ENCODE results near the gene MCCD1. TPM values are rescaled to one million over a fixed set of nuclear protein-coding genes. Genes with fewer than 3 reads are reported as not detected.

MCCD1 gene
- total and polyA plus RNA-seq, 4 donors: not detected

GRCh38 chr6:31529329-31530150 is 778 bp downstream of the MCCD1 start:
- intact Hi-C loops (cut with DNase I): no loop called here
- WGBS, 2 donors: 40 to 45% methylated on average over 12 of the region's 12 CpGs
- H3K36me3 ChIP-seq (ENCODE audit: control insufficient read depth in 1 of 2, insufficient read depth in 2 of 2, low read length in 1 of 2): peaks cover 5 to 7% of the 10 kb centered on the region in 2 donors

GRCh38 chr6:31530659-31531058 is 1.9 kb downstream of the MCCD1 start:
- H3K4me3 ChIP-seq (ENCODE audit: low read length in 2 of 2): no peak overlapping the region
- peaks cover 9 to 12% of the 10 kb centered on the region in 2 donors for H3K36me3 ChIP-seq (ENCODE audit: control insufficient read depth in 1 of 2, insufficient read depth in 2 of 2, low read length in 1 of 2)
- WGBS, 2 donors: 62 to 66% methylated on average over 6 of the region's 6 CpGs
- no peak for ATAC-seq (ENCODE audit: low FRiP score)
- intact Hi-C loops (cut with DNase I): no loop called here
- DNase-seq: no peak
- no peaks in the 10 kb centered on the region for H3K9me3 ChIP-seq (ENCODE audit: control insufficient read depth, low read length)
- no peak overlapping the region for H3K27ac ChIP-seq (ENCODE audit: low read depth in 1 of 2, low read length in 2 of 2)
- H3K27me3 ChIP-seq (ENCODE audit: control insufficient read depth in 1 of 2, insufficient read depth in 2 of 2, low read length in 1 of 2): no peaks in the 10 kb centered on the region
- H3K4me1 ChIP-seq (ENCODE audit: control insufficient read depth in 1 of 2, insufficient read depth in 2 of 2, low read length in 2 of 2): no peaks in the 10 kb centered on the region

More at GRCh38 chr6:31529329-31530150, 778 bp downstream of the MCCD1 start:
- Histone ChIP-seq H3K9me3 (ENCODE audit: control insufficient read depth, low read length) (no peaks in the 10 kb centered on the region), H3K4me1 (ENCODE audit: control insufficient read depth in 1 of 2, insufficient read depth in 2 of 2, low read length in 2 of 2) (no peaks in the 10 kb centered on the region), H3K27me3 (ENCODE audit: control insufficient read depth in 1 of 2, insufficient read depth in 2 of 2, low read length in 1 of 2) (no peaks in the 10 kb centered on the region), H3K27ac (ENCODE audit: low read depth in 1 of 2, low read length in 2 of 2) (no peak overlapping the region), H3K4me3 (ENCODE audit: low read length in 2 of 2) (no peak overlapping the region)
- ATAC-seq (ENCODE audit: low FRiP score) (no peak), DNase-seq (no peak)

GRCh38 chr6:31531162-31531561 is 2.4 kb downstream of the MCCD1 start:
- 83 to 86% methylated on average over 7 of the region's 7 CpGs for WGBS, 2 donors

DNA sequence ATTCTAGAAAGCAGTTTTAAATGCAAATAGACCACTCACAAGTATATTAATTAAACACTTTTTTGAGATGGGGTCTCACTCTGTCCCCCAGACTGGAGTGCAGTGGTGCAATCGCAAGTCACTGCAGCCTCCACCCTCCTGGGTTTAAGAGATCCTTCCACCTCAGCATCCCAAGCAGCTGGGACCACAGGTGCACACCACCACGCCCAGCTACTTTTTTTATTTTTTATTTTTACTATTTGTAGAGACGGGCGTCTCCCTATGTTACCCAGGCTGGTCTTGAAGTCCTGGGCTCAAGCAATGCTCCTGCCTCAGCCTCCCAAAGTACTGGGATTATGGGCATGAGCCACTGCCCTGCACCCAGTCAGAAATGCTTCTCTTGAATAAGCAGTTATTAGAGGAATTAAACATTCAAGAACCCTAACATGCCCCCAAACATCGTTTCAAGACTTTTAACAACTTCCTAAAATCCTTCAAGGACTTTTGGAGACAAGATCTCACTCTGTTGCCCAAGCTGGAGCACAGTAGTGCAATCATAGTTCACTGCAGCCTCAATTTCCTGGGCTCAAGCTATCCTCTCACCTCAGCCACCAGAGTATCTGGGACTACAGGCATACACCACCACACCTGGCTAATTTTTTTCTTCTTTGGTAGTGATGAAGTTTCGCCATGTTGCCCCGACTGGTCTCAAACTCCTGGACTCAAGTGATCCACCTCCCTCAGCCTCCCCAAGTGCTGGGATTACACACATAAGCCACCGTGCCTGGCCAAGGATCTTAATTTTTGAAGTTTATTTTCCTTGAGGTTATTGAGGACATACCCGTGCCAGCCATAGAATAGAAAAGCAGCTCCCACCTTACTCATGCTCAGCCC is 3.2 kb downstream of the MCCD1 start:
- DNase-seq (no peak), ATAC-seq (ENCODE audit: low FRiP score) (no peak)
- 63 to 72% methylated on average over 8 to 9 of the region's 9 CpGs for WGBS, 2 donors
- Histone ChIP-seq H3K27ac (ENCODE audit: low read depth in 1 of 2, low read length in 2 of 2) (no peak overlapping the region), H3K4me3 (ENCODE audit: low read length in 2 of 2) (no peak overlapping the region), H3K4me1 (ENCODE audit: control insufficient read depth in 1 of 2, insufficient read depth in 2 of 2, low read length in 2 of 2) (no peaks in the 10 kb centered on the region), H3K36me3 (ENCODE audit: control insufficient read depth in 1 of 2, insufficient read depth in 2 of 2, low read length in 1 of 2) (peaks cover 9 to 21% of the 10 kb centered on the region in 2 donors), H3K27me3 (ENCODE audit: control insufficient read depth in 1 of 2, insufficient read depth in 2 of 2, low read length in 1 of 2) (no peaks in the 10 kb centered on the region), H3K9me3 (ENCODE audit: control insufficient read depth, low read length) (no peaks in the 10 kb centered on the region)
- intact Hi-C loops (cut with DNase I): no loop called here

More at GRCh38 chr6:31531162-31531561, 2.4 kb downstream of the MCCD1 start:
- DNase-seq: no peak
- Histone ChIP-seq H3K36me3 (ENCODE audit: control insufficient read depth in 1 of 2, insufficient read depth in 2 of 2, low read length in 1 of 2) (peaks cover 9 to 17% of the 10 kb centered on the region in 2 donors), H3K9me3 (ENCODE audit: control insufficient read depth, low read length) (no peaks in the 10 kb centered on the region), H3K4me1 (ENCODE audit: control insufficient read depth in 1 of 2, insufficient read depth in 2 of 2, low read length in 2 of 2) (no peaks in the 10 kb centered on the region), H3K27me3 (ENCODE audit: control insufficient read depth in 1 of 2, insufficient read depth in 2 of 2, low read length in 1 of 2) (no peaks in the 10 kb centered on the region), H3K4me3 (ENCODE audit: low read length in 2 of 2) (no peak overlapping the region), H3K27ac (ENCODE audit: low read depth in 1 of 2, low read length in 2 of 2) (no peak overlapping the region)
- no peak for ATAC-seq (ENCODE audit: low FRiP score)
- intact Hi-C loops (cut with DNase I): no loop called here

DNA sequence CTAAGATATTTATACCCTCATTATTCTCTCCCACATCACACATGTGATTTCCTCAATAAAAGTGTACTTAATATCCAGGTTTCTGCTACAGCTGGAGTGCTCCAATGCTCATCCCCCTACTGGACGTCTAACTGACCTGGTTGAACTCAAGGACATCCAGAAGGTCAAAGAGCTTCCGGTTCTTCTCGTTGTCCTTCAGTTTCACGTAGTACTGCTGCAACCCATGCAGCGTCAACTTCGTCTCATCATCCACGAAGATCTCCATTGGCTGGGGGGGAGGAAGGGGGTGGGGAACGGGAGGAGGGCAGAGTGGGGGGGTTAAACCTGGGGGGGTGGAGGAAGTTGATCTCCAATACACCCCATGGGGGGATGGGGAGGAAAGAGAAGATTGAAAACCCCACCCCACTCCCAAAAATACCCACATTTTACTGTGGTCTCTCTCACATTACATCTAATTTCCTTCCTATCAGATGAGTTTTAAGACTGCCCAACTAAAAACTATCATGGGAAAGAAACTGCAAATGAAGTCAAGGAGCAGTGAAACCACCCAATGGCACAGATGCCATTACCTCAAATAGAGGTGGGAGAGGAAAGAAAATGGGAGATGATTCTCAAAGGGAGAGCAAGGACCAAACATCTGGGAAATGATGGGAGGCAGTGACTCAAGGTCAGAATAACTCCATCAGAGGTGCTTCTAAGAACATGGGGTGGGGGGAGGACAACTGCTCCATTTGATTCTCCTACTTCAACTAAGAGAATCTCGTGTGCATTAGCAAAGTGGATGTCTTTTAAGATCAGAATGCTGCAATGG is 4.1 kb downstream of the MCCD1 start:
- no peak overlapping the region for H3K4me3 ChIP-seq (ENCODE audit: low read length in 2 of 2)
- H3K27me3 ChIP-seq (ENCODE audit: control insufficient read depth in 1 of 2, insufficient read depth in 2 of 2, low read length in 1 of 2): no peaks in the 10 kb centered on the region
- ATAC-seq (ENCODE audit: low FRiP score) (no peak), DNase-seq (no peak)
- H3K36me3 ChIP-seq (ENCODE audit: control insufficient read depth in 1 of 2, insufficient read depth in 2 of 2, low read length in 1 of 2): peaks cover 9 to 21% of the 10 kb centered on the region in 2 donors
- H3K4me1 ChIP-seq (ENCODE audit: control insufficient read depth in 1 of 2, insufficient read depth in 2 of 2, low read length in 2 of 2): no peaks in the 10 kb centered on the region
- WGBS, 2 donors: 58 to 65% methylated on average over 9 of the region's 9 CpGs
- no peaks in the 10 kb centered on the region for H3K9me3 ChIP-seq (ENCODE audit: control insufficient read depth, low read length)
- intact Hi-C loops (cut with DNase I): no loop called here
- no peak overlapping the region for H3K27ac ChIP-seq (ENCODE audit: low read depth in 1 of 2, low read length in 2 of 2)

GRCh38 chr6:31533455-31533841 is 4.7 kb downstream of the MCCD1 start:
- Histone ChIP-seq H3K36me3 (ENCODE audit: control insufficient read depth in 1 of 2, insufficient read depth in 2 of 2, low read length in 1 of 2) (peaks cover 11 to 22% of the 10 kb centered on the region in 2 donors), H3K4me1 (ENCODE audit: control insufficient read depth in 1 of 2, insufficient read depth in 2 of 2, low read length in 2 of 2) (no peaks in the 10 kb centered on the region), H3K4me3 (ENCODE audit: low read length in 2 of 2) (no peak overlapping the region), H3K27ac (ENCODE audit: low read depth in 1 of 2, low read length in 2 of 2) (no peak overlapping the region), H3K9me3 (ENCODE audit: control insufficient read depth, low read length) (no peaks in the 10 kb centered on the region), H3K27me3 (ENCODE audit: control insufficient read depth in 1 of 2, insufficient read depth in 2 of 2, low read length in 1 of 2) (no peaks in the 10 kb centered on the region)
- intact Hi-C loops (cut with DNase I): no loop called here
- ATAC-seq (ENCODE audit: low FRiP score) (no peak), DNase-seq (no peak)
- 78 to 92% methylated on average over 1 of the region's 1 CpG for WGBS, 2 donors

- peaks cover 13 to 28% of the 10 kb centered on the region in 2 donors for H3K36me3 ChIP-seq (ENCODE audit: control insufficient read depth in 1 of 2, insufficient read depth in 2 of 2, low read length in 1 of 2)
These were observed 5.2 kb downstream of the MCCD1 start for GRCh38 chr6:31534011-31534410.

DNA sequence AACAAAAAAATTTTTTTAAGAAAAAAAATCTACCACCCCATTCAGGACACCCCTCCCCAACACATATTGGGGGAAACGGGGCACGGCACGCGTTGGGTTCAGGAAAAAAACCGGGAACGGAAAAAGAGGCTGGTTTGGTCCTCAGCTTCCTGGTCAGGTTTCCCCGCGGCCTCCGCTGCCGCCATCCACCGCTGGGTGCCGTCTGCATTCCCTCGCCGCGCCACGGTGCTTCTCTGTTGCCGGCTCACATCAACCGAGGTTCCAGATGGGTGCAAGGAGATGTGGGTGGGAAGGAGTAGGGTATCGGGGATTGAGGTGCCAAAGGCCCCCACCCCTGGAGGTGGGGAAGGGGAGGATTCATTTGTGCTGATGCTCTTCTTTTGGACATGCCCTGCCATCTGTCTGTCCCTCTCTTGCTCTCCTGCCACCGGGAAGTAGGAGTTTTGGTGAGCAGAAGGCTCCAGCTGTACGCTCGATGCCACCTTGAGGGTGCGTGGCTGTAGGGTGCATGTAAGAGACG is 5.8 kb downstream of the MCCD1 start:
- DNase-seq: no peak
- H3K9me3 ChIP-seq (ENCODE audit: control insufficient read depth, low read length): no peaks in the 10 kb centered on the region
- ATAC-seq (ENCODE audit: low FRiP score): no peak
- no peak overlapping the region for H3K27ac ChIP-seq (ENCODE audit: low read depth in 1 of 2, low read length in 2 of 2)
- intact Hi-C loops (cut with DNase I): no loop called here
- 87 to 89% methylated on average over 24 of the region's 24 CpGs for WGBS, 2 donors
- no peaks in the 10 kb centered on the region for H3K27me3 ChIP-seq (ENCODE audit: control insufficient read depth in 1 of 2, insufficient read depth in 2 of 2, low read length in 1 of 2)
- peaks cover 0 to 2% of the 10 kb centered on the region in 2 donors for H3K4me1 ChIP-seq (ENCODE audit: control insufficient read depth in 1 of 2, insufficient read depth in 2 of 2, low read length in 2 of 2)
- H3K4me3 ChIP-seq (ENCODE audit: low read length in 2 of 2): no peak overlapping the region
- H3K36me3 ChIP-seq (ENCODE audit: control insufficient read depth in 1 of 2, insufficient read depth in 2 of 2, low read length in 1 of 2): peaks cover 14 to 30% of the 10 kb centered on the region in 2 donors

More at GRCh38 chr6:31534011-31534410, 5.2 kb downstream of the MCCD1 start:
- no peak overlapping the region for H3K4me3 ChIP-seq (ENCODE audit: low read length in 2 of 2)
- WGBS, 2 donors: 84% methylated on average over 6 of the region's 6 CpGs
- H3K4me1 ChIP-seq (ENCODE audit: control insufficient read depth in 1 of 2, insufficient read depth in 2 of 2, low read length in 2 of 2): peaks cover 0 to 2% of the 10 kb centered on the region in 2 donors
- H3K27ac ChIP-seq (ENCODE audit: low read depth in 1 of 2, low read length in 2 of 2): no peak overlapping the region
- H3K9me3 ChIP-seq (ENCODE audit: control insufficient read depth, low read length): no peaks in the 10 kb centered on the region
- no peaks in the 10 kb centered on the region for H3K27me3 ChIP-seq (ENCODE audit: control insufficient read depth in 1 of 2, insufficient read depth in 2 of 2, low read length in 1 of 2)
- DNase-seq (no peak), ATAC-seq (ENCODE audit: low FRiP score) (no peak)
- intact Hi-C loops (cut with DNase I): no loop called here
